HepG2 (cell line): ENCODE data around the gene TPTE2. TPM values are rescaled to one million over a fixed set of nuclear protein-coding genes. Genes with fewer than 3 reads are reported as not detected.
A peak's percentile ranks its signal among the peaks of the same experiment; 100 is the strongest.
"Not testable (repeated sequence)": the region's sequence is repeated elsewhere in the genome, so short reads cannot be mapped to it uniquely, and the experiment has no call there.

Experiments
- ATAC-seq: fragments of 200-7000 bp; cut with Tn5 transposase; 3 replicates; pipeline ENCODE4 v1.9.1; 2020; ENCODE audit warnings: mild to moderate bottlenecking, moderate library complexity
- BruUV-seq: library from RNA; stranded (reverse); fragments of 400-500 nt; replicated peaks from 2 replicates; lab custom pipeline; 2021; lab: Mats Ljungman, UMichigan
- CTCF ChIA-PET: fragments of 300-600 bp; formaldehyde crosslinking; extraction: SDS; loops from one replicate; lab custom pipeline; 2021; ENCODE audit warnings: low total read pairs, inconsistent platforms, low intra/inter-chr PET ratio; lab: Yijun Ruan, JAX
- POLR2A ChIA-PET: fragments of 350-600 bp; sonication (Branson Sonifier 250); formaldehyde crosslinking; loops from one replicate; lab custom pipeline; 2020; ENCODE audit warnings: antibody characterized with exemption, inconsistent platforms; lab: Yijun Ruan, JAX
- DNase-seq: peaks from one replicate; pipeline ENCODE4 v3.0.0-alpha.2; 2015; ENCODE audit warnings: low spot score
- FAIRE-seq: peaks from 3 replicates; lab custom pipeline; 2011; peaks lifted over from hg19 to GRCh38; lab: Jason Lieb, UNC
- H2AFZ ChIP-seq: one replicate; pipeline ENCODE4 v1.6.1; 2011; ENCODE audit warnings: low read length, inconsistent platforms
- H3K27ac ChIP-seq: fragments of 300-600 bp; 3 replicates; pipeline ENCODE4 v1.8.0; 2011; ENCODE audit warnings: mixed run types, mild to moderate bottlenecking, mixed read lengths, low read length, inconsistent platforms; ENCODE audit not compliant: insufficient read depth; ENCODE audit errors: extremely low read length
- H3K27me3 ChIP-seq, 2 experiments: fragments of 200-600 bp in 1 of 2; 2 replicates in 1 of 2; 3 replicates in 1 of 2; pipeline versions ENCODE4 v1.6.0 to v1.8.0; 2011; ENCODE audit warnings: low read length in 2 of 2, mild to moderate bottlenecking in 2 of 2, moderate library complexity in 2 of 2, inconsistent platforms in 1 of 2; ENCODE audit not compliant: insufficient read depth in 2 of 2, control insufficient read depth in 1 of 2
- H3K36me3 ChIP-seq, 2 experiments: fragments of 200-600 bp in 1 of 2; replicated peaks in 1 of 2; 2 replicates in 1 of 2; 3 replicates in 1 of 2; pipeline versions ENCODE4 v1.5.1 to v1.8.0; 2011; ENCODE audit warnings: low read length in 2 of 2, inconsistent platforms in 1 of 2; ENCODE audit not compliant: insufficient read depth in 2 of 2, control insufficient read depth in 1 of 2
- H3K4me1 ChIP-seq: 2 replicates; pipeline ENCODE4 v1.5.1; 2012; ENCODE audit warnings: low read length, inconsistent platforms; ENCODE audit not compliant: insufficient read depth
- H3K4me2 ChIP-seq: 2 replicates; pipeline ENCODE4 v1.6.0; 2011; ENCODE audit warnings: low read depth, low read length, inconsistent platforms
- H3K4me3 ChIP-seq, 3 experiments: fragments of 200-600 bp in 1 of 3; sonication (generic), shearing (Covaris generic) in 1 of 3; replicated peaks in 1 of 3; 2 replicates each; pipeline ENCODE4 v1.5.1; 2011 to 2016; ENCODE audit warnings: low read length in 3 of 3, inconsistent platforms in 2 of 3, low read depth in 2 of 3, mild to moderate bottlenecking in 2 of 3, control low read depth in 1 of 3, mixed read lengths in 1 of 3; ENCODE audit not compliant: insufficient read depth in 1 of 3
- H3K79me2 ChIP-seq: one replicate; pipeline ENCODE4 v1.6.1; 2011; ENCODE audit warnings: low read length, inconsistent platforms; ENCODE audit not compliant: insufficient read depth
- H3K9ac ChIP-seq: 2 replicates; pipeline ENCODE4 v1.6.0; 2011; ENCODE audit warnings: mild to moderate bottlenecking, low read depth, low read length, inconsistent platforms; ENCODE audit not compliant: insufficient read depth
- H3K9me3 ChIP-seq: 2 replicates; pipeline ENCODE4 v1.5.1; 2012; ENCODE audit warnings: mild to moderate bottlenecking, low read length
- H4K20me1 ChIP-seq: 2 replicates; pipeline ENCODE4 v1.6.0; 2011; ENCODE audit warnings: inconsistent platforms, mild to moderate bottlenecking, low read length, moderate library complexity; ENCODE audit not compliant: insufficient read depth
- ZNF7 ChIP-seq: IDR thresholded peaks from 2 replicates; pipeline ENCODE4 v1.6.1; 2016; ENCODE audit warnings: missing biosample characterization, missing genetic modification reagents
- WGBS: methylation state at CpG from one replicate; pipeline ENCODE4 v1.1.6; 2017; ENCODE audit warnings: low lambda C conversion rate; 5-methylcytosine and 5-hydroxymethylcytosine counted together
- in situ Hi-C: cut with HindIII; loops from 2 replicates; pipeline ENCODE4 v1.10.0; 2017; ENCODE audit warnings: low pct_unique_long_range_greater_than_20kb; ENCODE audit not compliant: extremely low pct_ligation_motif_present
- intact Hi-C: fragments of 100-400 bp; cut with micrococcal nuclease; formaldehyde crosslinking; loops from one replicate; pipeline ENCODE4 v1.10.0; 2022; ENCODE audit not compliant: unreplicated experiment
- polyA plus RNA-seq, 8 experiments: library from polyadenylated mRNA; depleted of rRNA in 3 of 8; stranded (reverse) in 7 of 8; unstranded in 1 of 8; fragments of >200 nt; fragmentation: Illumina TruSeq in 4 of 8; extraction: Trizol in 4 of 8; gene quantifications; 2 replicates each; pipeline versions ENCODE4 v1.2.1 to v1.2.3, GENCODE V29; 2011 to 2016; ENCODE audit warnings: low read depth in 4 of 8, missing spikeins in 1 of 8, mixed read lengths in 1 of 8; ENCODE audit not compliant: insufficient read depth in 1 of 8
- total RNA-seq, 5 experiments: library from RNA; depleted of rRNA; stranded (reverse); fragments of >200 nt; fragmentation: Illumina TruSeq; extraction: Trizol; gene quantifications; 2 replicates each; pipeline ENCODE4 v1.2.3, GENCODE V29; 2016; ENCODE audit warnings: low read depth in 1 of 5
- TF ChIP-seq, protein P1 (sequence below): sonication (generic); formaldehyde crosslinking; IDR thresholded peaks from 2 replicates; pipeline ENCODE4 v1.4.0; 2020; ENCODE audit warnings: missing genetic modification reagents
- TF ChIP-seq, protein P2 (sequence below): sonication (generic); formaldehyde crosslinking; IDR thresholded peaks from 2 replicates; pipeline ENCODE4 v1.8.1; 2023; ENCODE audit warnings: mild to moderate bottlenecking, missing genetic modification reagents
- TF ChIP-seq, protein P3 (sequence below): sonication (generic); formaldehyde crosslinking; IDR thresholded peaks from 2 replicates; pipeline ENCODE4 v1.5.0; 2020; ENCODE audit warnings: mild to moderate bottlenecking, missing genetic modification reagents, borderline replicate concordance

The TPTE2 gene
- total and polyA plus RNA-seq, 2 of the 13 experiments (the other 11 are each of a cell fraction or from before 2014, with no cell fraction given): 0.07 TPM; not detected in 1

DNA sequence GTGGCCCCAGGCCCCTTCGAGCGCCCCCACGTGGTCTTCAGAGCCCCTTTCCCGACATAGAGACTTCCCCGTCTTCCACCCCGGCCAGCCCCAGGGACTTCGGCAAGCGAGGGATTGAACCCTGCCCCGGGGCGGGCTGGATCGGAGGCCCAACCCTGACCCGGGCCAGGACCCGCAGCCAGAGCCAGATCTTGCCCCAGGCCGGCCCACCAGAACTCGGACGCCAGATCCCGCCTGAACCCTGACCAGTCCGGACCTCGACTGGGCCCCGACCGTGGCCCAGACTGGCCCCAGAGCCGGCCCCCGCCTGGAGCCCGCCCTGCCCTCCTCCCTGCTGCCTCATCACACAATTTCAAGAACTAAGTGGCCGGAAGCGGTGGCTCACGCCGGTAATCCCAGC is 253 bp upstream of the TPTE2 start:
- TF ChIP-seq, protein P1, sequence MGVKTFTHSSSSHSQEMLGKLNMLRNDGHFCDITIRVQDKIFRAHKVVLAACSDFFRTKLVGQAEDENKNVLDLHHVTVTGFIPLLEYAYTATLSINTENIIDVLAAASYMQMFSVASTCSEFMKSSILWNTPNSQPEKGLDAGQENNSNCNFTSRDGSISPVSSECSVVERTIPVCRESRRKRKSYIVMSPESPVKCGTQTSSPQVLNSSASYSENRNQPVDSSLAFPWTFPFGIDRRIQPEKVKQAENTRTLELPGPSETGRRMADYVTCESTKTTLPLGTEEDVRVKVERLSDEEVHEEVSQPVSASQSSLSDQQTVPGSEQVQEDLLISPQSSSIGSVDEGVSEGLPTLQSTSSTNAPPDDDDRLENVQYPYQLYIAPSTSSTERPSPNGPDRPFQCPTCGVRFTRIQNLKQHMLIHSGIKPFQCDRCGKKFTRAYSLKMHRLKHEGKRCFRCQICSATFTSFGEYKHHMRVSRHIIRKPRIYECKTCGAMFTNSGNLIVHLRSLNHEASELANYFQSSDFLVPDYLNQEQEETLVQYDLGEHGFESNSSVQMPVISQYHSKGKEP (CRISPR knock-in tag): no peak
- TF ChIP-seq, protein P2, sequence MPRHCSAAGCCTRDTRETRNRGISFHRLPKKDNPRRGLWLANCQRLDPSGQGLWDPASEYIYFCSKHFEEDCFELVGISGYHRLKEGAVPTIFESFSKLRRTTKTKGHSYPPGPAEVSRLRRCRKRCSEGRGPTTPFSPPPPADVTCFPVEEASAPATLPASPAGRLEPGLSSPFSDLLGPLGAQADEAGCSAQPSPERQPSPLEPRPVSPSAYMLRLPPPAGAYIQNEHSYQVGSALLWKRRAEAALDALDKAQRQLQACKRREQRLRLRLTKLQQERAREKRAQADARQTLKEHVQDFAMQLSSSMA (CRISPR knock-in tag): no peak
- TF ChIP-seq, protein P3, sequence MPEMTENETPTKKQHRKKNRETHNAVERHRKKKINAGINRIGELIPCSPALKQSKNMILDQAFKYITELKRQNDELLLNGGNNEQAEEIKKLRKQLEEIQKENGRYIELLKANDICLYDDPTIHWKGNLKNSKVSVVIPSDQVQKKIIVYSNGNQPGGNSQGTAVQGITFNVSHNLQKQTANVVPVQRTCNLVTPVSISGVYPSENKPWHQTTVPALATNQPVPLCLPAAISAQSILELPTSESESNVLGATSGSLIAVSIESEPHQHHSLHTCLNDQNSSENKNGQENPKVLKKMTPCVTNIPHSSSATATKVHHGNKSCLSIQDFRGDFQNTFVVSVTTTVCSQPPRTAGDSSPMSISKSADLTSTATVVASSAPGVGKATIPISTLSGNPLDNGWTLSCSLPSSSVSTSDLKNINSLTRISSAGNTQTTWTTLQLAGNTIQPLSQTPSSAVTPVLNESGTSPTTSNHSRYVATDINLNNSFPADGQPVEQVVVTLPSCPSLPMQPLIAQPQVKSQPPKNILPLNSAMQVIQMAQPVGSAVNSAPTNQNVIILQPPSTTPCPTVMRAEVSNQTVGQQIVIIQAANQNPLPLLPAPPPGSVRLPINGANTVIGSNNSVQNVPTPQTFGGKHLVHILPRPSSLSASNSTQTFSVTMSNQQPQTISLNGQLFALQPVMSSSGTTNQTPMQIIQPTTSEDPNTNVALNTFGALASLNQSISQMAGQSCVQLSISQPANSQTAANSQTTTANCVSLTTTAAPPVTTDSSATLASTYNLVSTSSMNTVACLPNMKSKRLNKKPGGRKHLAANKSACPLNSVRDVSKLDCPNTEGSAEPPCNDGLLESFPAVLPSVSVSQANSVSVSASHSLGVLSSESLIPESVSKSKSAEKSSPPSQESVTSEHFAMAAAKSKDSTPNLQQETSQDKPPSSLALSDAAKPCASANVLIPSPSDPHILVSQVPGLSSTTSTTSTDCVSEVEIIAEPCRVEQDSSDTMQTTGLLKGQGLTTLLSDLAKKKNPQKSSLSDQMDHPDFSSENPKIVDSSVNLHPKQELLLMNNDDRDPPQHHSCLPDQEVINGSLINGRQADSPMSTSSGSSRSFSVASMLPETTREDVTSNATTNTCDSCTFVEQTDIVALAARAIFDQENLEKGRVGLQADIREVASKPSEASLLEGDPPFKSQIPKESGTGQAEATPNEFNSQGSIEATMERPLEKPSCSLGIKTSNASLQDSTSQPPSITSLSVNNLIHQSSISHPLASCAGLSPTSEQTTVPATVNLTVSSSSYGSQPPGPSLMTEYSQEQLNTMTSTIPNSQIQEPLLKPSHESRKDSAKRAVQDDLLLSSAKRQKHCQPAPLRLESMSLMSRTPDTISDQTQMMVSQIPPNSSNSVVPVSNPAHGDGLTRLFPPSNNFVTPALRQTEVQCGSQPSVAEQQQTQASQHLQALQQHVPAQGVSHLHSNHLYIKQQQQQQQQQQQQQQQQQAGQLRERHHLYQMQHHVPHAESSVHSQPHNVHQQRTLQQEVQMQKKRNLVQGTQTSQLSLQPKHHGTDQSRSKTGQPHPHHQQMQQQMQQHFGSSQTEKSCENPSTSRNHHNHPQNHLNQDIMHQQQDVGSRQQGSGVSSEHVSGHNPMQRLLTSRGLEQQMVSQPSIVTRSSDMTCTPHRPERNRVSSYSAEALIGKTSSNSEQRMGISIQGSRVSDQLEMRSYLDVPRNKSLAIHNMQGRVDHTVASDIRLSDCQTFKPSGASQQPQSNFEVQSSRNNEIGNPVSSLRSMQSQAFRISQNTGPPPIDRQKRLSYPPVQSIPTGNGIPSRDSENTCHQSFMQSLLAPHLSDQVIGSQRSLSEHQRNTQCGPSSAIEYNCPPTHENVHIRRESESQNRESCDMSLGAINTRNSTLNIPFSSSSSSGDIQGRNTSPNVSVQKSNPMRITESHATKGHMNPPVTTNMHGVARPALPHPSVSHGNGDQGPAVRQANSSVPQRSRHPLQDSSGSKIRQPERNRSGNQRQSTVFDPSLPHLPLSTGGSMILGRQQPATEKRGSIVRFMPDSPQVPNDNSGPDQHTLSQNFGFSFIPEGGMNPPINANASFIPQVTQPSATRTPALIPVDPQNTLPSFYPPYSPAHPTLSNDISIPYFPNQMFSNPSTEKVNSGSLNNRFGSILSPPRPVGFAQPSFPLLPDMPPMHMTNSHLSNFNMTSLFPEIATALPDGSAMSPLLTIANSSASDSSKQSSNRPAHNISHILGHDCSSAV (CRISPR knock-in tag): no peak
- TF ChIP-seq ZNF7 (CRISPR knock-in tag): no peak
- no peaks in the 10 kb centered on the region for H3K27me3 ChIP-seq
- CTCF ChIA-PET: no interaction called here
- DNase-seq (no peak), ATAC-seq (no peak), FAIRE-seq (no peak)
- H3K9ac ChIP-seq: no peak overlapping the region
- H3K27ac ChIP-seq: no peak overlapping the region
- intact Hi-C loops: no loop called here
- no peaks in the 10 kb centered on the region for H3K79me2 ChIP-seq
- H2AFZ ChIP-seq: no peak overlapping the region
- in situ Hi-C loops: no loop called here
- POLR2A ChIA-PET: no interaction called here
- no peaks in the 10 kb centered on the region for H4K20me1 ChIP-seq
- 74% methylated on average over 19 of the region's 28 CpGs for WGBS
- H3K36me3 ChIP-seq: no peaks in the 10 kb centered on the region
- H3K4me2 ChIP-seq: no peak overlapping the region
- H3K9me3 ChIP-seq: no peaks in the 10 kb centered on the region
- H3K4me3 ChIP-seq: no peak overlapping the region
- no peaks in the 10 kb centered on the region for H3K4me1 ChIP-seq
- BruUV-seq: no TSS peak

DNA sequence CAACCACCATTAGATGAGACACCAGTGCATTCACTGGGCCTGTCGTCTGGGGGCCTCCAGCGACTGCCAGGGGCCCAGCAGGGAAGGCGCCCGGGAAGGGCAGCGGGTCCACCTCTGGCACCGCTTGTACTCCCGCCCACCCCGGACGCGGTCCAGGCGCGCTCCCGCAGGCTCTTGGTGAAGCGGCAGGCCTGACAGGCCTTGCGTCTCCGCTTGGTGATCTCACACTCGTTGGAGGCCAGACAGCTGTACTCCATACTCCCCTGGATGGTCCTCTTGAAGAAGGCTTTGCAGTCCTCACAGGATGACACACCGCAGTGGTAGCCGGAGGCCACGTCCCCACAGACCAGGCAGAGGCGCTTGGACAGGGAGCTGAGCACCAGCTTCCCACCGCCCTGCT is 660 bp downstream of the TPTE2 start:
- H3K4me1 ChIP-seq, in situ Hi-C loops, intact Hi-C loops, H3K4me2 ChIP-seq, H3K9me3 ChIP-seq, H3K9ac ChIP-seq, FAIRE-seq, DNase-seq, H4K20me1 ChIP-seq, CTCF ChIA-PET, H3K27ac ChIP-seq, BruUV-seq, H3K4me3 ChIP-seq, H3K79me2 ChIP-seq, H2AFZ ChIP-seq, POLR2A ChIA-PET, H3K36me3 ChIP-seq, H3K27me3 ChIP-seq: not testable (repeated sequence)
- ATAC-seq: peak; percentile 9; the same call in 1 of the 3 replicates
- 87% methylated on average over 11 of the region's 22 CpGs for WGBS
